HG03457 (cell line): ENCODE measurements around the gene CNTN1.
"Not testable (repeated sequence)": the region's sequence is repeated elsewhere in the genome, so short reads cannot be mapped to it uniquely, and the experiment has no call there.

Experiments used
- ATAC-seq: cut with Tn5 transposase; IDR thresholded peaks from one replicate; pipeline ENCODE4 v1.9.1; 2021; ENCODE audit warnings: moderate number of reproducible peaks; ENCODE audit not compliant: unreplicated experiment

Gene CNTN1

GRCh38 chr12:41023836-41024235 is 331.6 kb downstream of the CNTN1 start:
- no peak for ATAC-seq

- ATAC-seq = no peak
Observed at GRCh38 chr12:41026151-41026550, 333.9 kb downstream of the CNTN1 start.

- no peak for ATAC-seq
Observed at GRCh38 chr12:41032386-41032785, 340.1 kb downstream of the CNTN1 start.

GRCh38 chr12:41034686-41035085 is 342.4 kb downstream of the CNTN1 start:
- ATAC-seq = no peak

GRCh38 chr12:41039461-41039860 is 347.2 kb downstream of the CNTN1 start:
- ATAC-seq = no peak

- no peak for ATAC-seq
Observed at GRCh38 chr12:41045509-41045908, 353.3 kb downstream of the CNTN1 start.

GRCh38 chr12:41049033-41049432 is 356.8 kb downstream of the CNTN1 start:
- ATAC-seq = no peak

- ATAC-seq = no peak
Observed at GRCh38 chr12:41051954-41052353, 359.7 kb downstream of the CNTN1 start.

- no peak for ATAC-seq
Observed at GRCh38 chr12:41052441-41052840, 360.2 kb downstream of the CNTN1 start.

GRCh38 chr12:41053046-41053445 is 360.8 kb downstream of the CNTN1 start:
- no peak for ATAC-seq

GRCh38 chr12:41055875-41056577 is 363.8 kb downstream of the CNTN1 start:
- ATAC-seq = no peak

- no peak for ATAC-seq
Observed at GRCh38 chr12:41058266-41058665, 366.0 kb downstream of the CNTN1 start.

GRCh38 chr12:41061192-41061591 is 369.0 kb downstream of the CNTN1 start:
- ATAC-seq = no peak

GRCh38 chr12:41064411-41064810 is 372.2 kb downstream of the CNTN1 start:
- no peak for ATAC-seq

GRCh38 chr12:41067941-41068645 is 375.9 kb downstream of the CNTN1 start:
- no peak for ATAC-seq

GRCh38 chr12:41073633-41074472 is 381.6 kb downstream of the CNTN1 start:
- no peak for ATAC-seq

- no peak for ATAC-seq
Observed at GRCh38 chr12:41074473-41074769, 382.2 kb downstream of the CNTN1 start.

GRCh38 chr12:41076114-41076513 is 383.9 kb downstream of the CNTN1 start:
- ATAC-seq = no peak

- not testable (repeated sequence) for ATAC-seq
Observed at GRCh38 chr12:41081241-41081640, 389.0 kb downstream of the CNTN1 start.

GRCh38 chr12:41089438-41089837 is 397.2 kb downstream of the CNTN1 start:
- no peak for ATAC-seq

GRCh38 chr12:41092115-41092514 is 399.9 kb downstream of the CNTN1 start:
- ATAC-seq = no peak

GRCh38 chr12:41096797-41097196 is 404.6 kb downstream of the CNTN1 start:
- no peak for ATAC-seq
